Activated B cell treated with CpG ODN at 0.5 μM for 24 hours (primary cell): ENCODE results near the gene NKAIN1. TPM values are rescaled to one million over a fixed set of nuclear protein-coding genes. Genes with fewer than 3 reads are reported as not detected.

Experiments used
- ATAC-seq: fragments of 200-7000 bp; cut with Tn5 transposase; one replicate; pipeline ENCODE4 v1.10.0; 2021; ENCODE audit warnings: low read depth, mild to moderate bottlenecking, moderate library complexity
- CTCF ChIA-PET: fragments of 350-600 bp; sonication (Branson Sonifier 250); formaldehyde crosslinking; loops from one replicate; lab custom pipeline; 2021; ENCODE audit warnings: antibody characterized with exemption; lab: Charles Lee
- POLR2A ChIA-PET: fragments of 350-600 bp; sonication (Branson Sonifier 250); formaldehyde crosslinking; loops from one replicate; lab custom pipeline; 2021; ENCODE audit warnings: antibody characterized with exemption; lab: Charles Lee
- DNase-seq: peaks from one replicate; pipeline ENCODE4 v3.0.0; 2022
- H3K27ac Mint-ChIP-seq: one replicate; pipeline ENCODE4 v1.8.0; 2020; ENCODE audit warnings: mixed read lengths
- H3K27me3 Mint-ChIP-seq: one replicate; pipeline ENCODE4 v1.8.0; 2021; ENCODE audit warnings: mixed read lengths
- H3K36me3 Mint-ChIP-seq: one replicate; pipeline ENCODE4 v1.8.0; 2021; ENCODE audit warnings: low read depth, mixed read lengths
- H3K4me1 Mint-ChIP-seq: one replicate; pipeline ENCODE4 v1.8.0; 2021; ENCODE audit warnings: mixed read lengths
- H3K4me3 Mint-ChIP-seq: one replicate; pipeline ENCODE4 v1.8.0; 2020; ENCODE audit warnings: mild to moderate bottlenecking, mixed read lengths
- H3K9me3 Mint-ChIP-seq: one replicate; pipeline ENCODE4 v1.8.0; 2020; ENCODE audit warnings: mixed read lengths
- intact Hi-C: fragments of 100-400 bp; cut with micrococcal nuclease; formaldehyde crosslinking; loops from one replicate; pipeline ENCODE4 v1.15.1; 2024
- total RNA-seq: library from RNA; stranded (reverse); gene quantifications from 2 replicates; pipeline ENCODE4 v1.2.3, GENCODE V29; 2022
- TF ChIP-seq, protein P1 (sequence below): fragments of 200-600 bp; IDR thresholded peaks from one replicate; pipeline ENCODE4 v1.8.0; 2022; ENCODE audit warnings: antibody characterized with exemption, mild to moderate bottlenecking

Gene NKAIN1
- total RNA-seq, 1 donor from 2014 or later: not detected

DNA sequence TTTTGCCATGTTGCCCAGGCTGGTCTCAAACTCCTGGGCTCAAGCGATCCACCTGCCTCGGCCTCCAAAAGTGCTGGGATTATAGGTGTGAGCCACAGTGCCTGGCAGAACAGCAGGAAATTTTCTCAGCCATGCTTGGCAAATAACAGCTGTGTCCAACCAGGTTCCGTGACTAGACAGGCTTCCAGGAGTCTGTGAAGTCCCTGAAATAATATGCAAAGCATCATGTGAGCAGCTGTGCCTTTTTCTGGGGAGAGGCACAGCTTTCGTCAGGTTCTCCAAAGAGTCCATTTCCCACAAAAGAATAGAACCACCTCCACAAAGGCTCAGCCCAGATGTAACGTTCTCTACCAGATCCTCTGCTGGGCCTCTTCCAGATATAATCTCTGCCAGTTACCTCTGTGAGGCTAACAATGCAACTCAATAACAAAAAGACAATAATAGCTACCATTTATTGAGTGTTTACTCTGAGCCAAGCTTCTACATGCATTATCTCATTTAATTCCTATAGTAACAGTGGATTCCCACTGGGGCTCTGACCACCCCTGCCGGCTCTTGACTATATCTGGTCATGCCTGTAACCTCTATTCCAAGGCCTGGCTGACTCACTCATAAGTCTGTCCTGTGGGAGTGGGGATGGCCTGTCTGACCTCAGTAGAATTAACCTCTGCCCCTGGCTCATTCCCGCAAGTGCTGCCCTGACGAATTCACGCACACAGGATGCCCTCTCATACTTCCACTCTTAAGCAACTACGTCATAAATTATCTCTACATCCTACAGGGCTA is 4.0 kb upstream of the NKAIN1 start:
- Mint-ChIP-seq H3K4me1 (peaks cover 20% of the 10 kb centered on the region), H3K27ac (no peak overlapping the region), H3K4me3 (no peak overlapping the region), H3K27me3 (peaks cover 21% of the 10 kb centered on the region), H3K36me3 (no peaks in the 10 kb centered on the region), H3K9me3 (no peaks in the 10 kb centered on the region)
- ChIA-PET CTCF (interaction anchor here (0.9 kb wide), 1 partner anchor 84 kb away, joined by 3 read pairs; no protein-coding TSS in a partner anchor), POLR2A (no interaction called here)
- ATAC-seq: no peak
- no peak for DNase-seq
- TF ChIP-seq, protein P1, sequence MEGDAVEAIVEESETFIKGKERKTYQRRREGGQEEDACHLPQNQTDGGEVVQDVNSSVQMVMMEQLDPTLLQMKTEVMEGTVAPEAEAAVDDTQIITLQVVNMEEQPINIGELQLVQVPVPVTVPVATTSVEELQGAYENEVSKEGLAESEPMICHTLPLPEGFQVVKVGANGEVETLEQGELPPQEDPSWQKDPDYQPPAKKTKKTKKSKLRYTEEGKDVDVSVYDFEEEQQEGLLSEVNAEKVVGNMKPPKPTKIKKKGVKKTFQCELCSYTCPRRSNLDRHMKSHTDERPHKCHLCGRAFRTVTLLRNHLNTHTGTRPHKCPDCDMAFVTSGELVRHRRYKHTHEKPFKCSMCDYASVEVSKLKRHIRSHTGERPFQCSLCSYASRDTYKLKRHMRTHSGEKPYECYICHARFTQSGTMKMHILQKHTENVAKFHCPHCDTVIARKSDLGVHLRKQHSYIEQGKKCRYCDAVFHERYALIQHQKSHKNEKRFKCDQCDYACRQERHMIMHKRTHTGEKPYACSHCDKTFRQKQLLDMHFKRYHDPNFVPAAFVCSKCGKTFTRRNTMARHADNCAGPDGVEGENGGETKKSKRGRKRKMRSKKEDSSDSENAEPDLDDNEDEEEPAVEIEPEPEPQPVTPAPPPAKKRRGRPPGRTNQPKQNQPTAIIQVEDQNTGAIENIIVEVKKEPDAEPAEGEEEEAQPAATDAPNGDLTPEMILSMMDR: no peak
- intact Hi-C loops: no loop called here

DNA sequence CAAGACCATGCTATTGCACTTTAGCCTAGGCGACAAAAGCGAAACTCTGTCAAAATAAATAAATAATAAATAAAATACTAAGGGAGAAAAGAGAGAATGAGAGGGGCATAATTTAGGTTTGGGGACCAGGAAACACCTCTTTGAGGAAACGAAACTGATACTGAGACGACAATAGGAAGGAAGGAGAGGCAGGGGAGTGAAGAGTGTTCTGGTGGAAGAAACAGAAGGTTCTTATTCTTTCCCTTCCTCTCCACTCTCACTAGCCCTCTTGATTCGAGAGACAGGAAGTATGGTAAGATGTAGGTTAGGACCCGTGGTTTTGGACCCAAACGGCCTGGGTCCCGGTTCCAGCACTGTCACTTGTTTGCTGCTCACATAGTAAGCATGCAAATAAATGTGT is 1.6 kb upstream of the NKAIN1 start:
- peak overlapping the region; percentile 28 for H3K4me3 Mint-ChIP-seq
- CTCF ChIA-PET: no interaction called here
- H3K4me1 Mint-ChIP-seq: peaks cover 22% of the 10 kb centered on the region

DNA sequence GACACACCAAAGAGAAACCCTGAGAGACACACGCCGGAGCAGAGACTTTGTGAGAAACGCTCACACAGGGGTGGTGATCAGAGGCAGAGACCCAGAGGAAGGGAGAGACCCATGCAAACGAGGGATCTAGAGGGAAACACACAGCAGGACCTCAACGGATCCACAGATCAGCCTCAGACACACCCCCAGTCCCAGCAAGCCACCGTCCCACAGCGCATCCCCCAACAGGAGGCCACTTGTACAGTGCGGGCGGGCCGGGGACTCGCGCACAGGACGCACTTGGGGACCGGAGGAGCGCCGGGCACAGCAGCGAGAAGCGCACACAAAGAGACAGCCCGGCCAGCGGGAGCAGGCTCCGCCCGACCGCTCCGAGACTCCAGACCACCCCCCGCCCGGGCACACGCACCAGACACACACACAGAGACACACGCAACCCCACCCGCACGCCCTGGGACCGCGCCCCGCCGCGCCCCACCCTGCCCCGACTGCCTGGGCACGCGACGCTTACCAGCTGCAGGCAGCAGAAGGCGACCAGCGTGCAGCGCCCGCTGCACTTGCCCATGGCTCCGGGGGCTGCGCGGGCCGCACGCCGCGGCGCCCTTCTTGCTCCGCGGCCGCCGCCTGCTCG is 587 bp downstream of the NKAIN1 start:
- TF ChIP-seq, protein P1: no peak
- Mint-ChIP-seq H3K27me3 (peaks cover 45% of the 10 kb centered on the region), H3K4me3 (peak overlapping the region; percentile 65), H3K9me3 (no peaks in the 10 kb centered on the region), H3K4me1 (peaks cover 22% of the 10 kb centered on the region), H3K27ac (no peak overlapping the region), H3K36me3 (no peaks in the 10 kb centered on the region)
- intact Hi-C loops: no loop called here
- ChIA-PET POLR2A (no interaction called here), CTCF (no interaction called here)
- DNase-seq (no peak), ATAC-seq (no peak)

More for the DNA sequence above, 1.6 kb upstream of the NKAIN1 start:
- TF ChIP-seq, protein P1: no peak
- POLR2A ChIA-PET: no interaction called here
- H3K9me3 Mint-ChIP-seq: no peaks in the 10 kb centered on the region
- no peak for ATAC-seq
- H3K36me3 Mint-ChIP-seq: no peaks in the 10 kb centered on the region
- peaks cover 31% of the 10 kb centered on the region for H3K27me3 Mint-ChIP-seq
- DNase-seq: no peak
- H3K27ac Mint-ChIP-seq: no peak overlapping the region
- intact Hi-C loops: no loop called here

DNA sequence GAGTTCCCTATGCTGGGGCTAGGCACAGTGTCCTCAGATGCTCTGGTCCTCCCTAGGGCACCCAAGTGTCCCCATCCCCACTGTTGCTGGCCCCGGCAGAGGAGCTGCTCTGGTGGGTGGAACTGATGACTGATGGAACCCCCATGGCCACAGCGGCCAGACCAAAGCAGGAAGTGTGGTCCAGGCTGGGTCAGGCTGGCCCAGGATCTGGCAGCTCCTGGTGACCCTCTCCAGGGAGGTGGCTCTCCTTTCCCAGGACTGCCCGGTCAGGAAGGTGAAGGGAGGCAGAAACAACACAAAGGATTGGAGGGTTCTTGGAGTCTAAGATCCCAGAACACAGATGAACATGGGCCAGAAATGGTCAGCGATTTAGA is 1.1 kb downstream of the NKAIN1 start:
- TF ChIP-seq, protein P1: no peak
- no peak for DNase-seq
- intact Hi-C loops: no loop called here
- no peak for ATAC-seq
- peak overlapping the region; percentile 65 for H3K4me3 Mint-ChIP-seq
- H3K27ac Mint-ChIP-seq: no peak overlapping the region
- no peaks in the 10 kb centered on the region for H3K9me3 Mint-ChIP-seq
- H3K4me1 Mint-ChIP-seq: peaks cover 22% of the 10 kb centered on the region
- POLR2A ChIA-PET: no interaction called here
- no peaks in the 10 kb centered on the region for H3K36me3 Mint-ChIP-seq
- CTCF ChIA-PET: no interaction called here
- peaks cover 44% of the 10 kb centered on the region for H3K27me3 Mint-ChIP-seq

DNA sequence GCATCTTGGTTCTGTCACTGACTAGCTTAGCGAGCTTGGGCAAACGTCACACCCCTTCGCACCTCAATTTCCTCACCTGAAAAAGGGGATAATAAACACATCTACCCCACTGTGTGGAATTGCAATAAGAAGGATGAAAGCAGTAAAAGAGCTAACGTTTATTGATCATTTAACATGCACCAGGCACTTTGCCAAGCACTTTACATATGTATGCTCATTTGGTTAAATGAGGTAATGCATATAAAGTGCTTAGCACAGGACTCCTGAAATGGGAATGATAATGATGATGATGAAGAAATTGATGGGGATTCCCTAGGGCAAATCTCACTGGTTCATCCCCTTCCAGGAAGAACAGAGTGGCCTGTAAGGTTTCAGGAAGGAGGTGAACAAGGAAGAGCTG is 4.8 kb downstream of the NKAIN1 start:
- Mint-ChIP-seq H3K4me3 (no peak overlapping the region), H3K36me3 (no peaks in the 10 kb centered on the region), H3K4me1 (peaks cover 8% of the 10 kb centered on the region), H3K27me3 (peaks cover 32% of the 10 kb centered on the region), H3K9me3 (no peaks in the 10 kb centered on the region), H3K27ac (no peak overlapping the region)
- no peak for ATAC-seq
- ChIA-PET CTCF (no interaction called here), POLR2A (no interaction called here)
- DNase-seq: no peak
- TF ChIP-seq, protein P1: no peak
- intact Hi-C loops: no loop called here
